ENCODE measurements around the gene USP36. TPM values are rescaled to one million over a fixed set of nuclear protein-coding genes. Genes with fewer than 3 reads are reported as not detected.

USP36 gene
- total RNA-seq, 6 experiments from 2014 or later, result 12.7 to 27.8 (median 18.7) TPM

DNA sequence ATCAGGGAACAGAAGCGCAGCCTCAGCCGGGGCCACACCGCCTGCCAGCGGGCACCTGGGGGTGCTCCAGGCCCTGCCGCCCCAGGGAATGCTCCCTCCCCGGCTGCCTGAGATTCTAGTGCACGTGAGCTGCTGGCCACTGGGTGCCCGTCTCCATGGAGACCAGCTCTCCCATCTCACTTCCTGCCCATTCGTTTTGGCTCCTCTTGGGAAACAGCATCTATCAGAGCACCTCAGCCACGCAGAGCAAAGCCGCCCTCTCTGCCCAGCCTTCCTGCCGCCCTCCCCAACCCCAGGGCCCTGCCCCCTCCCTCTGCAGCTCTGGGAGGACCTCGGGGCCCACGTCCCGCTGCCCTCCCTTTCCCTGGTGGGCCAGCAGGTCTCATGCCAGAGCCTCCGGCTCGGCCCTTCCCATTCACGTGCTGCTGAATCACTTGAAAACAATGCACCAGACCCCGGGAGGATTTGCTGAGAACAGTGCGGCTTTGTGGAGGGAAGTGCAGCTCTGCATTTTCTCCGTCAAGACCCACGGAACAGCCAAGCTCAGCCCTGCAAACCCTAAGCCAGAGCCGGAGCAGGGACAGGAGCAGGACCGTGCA lies 43.0 kb upstream of the USP36 start:
- TF ChIP-seq POLR2A (IDR thresholded peaks at IDR 0.05), result peak; percentile 38
- TF ChIP-seq, protein P1, sequence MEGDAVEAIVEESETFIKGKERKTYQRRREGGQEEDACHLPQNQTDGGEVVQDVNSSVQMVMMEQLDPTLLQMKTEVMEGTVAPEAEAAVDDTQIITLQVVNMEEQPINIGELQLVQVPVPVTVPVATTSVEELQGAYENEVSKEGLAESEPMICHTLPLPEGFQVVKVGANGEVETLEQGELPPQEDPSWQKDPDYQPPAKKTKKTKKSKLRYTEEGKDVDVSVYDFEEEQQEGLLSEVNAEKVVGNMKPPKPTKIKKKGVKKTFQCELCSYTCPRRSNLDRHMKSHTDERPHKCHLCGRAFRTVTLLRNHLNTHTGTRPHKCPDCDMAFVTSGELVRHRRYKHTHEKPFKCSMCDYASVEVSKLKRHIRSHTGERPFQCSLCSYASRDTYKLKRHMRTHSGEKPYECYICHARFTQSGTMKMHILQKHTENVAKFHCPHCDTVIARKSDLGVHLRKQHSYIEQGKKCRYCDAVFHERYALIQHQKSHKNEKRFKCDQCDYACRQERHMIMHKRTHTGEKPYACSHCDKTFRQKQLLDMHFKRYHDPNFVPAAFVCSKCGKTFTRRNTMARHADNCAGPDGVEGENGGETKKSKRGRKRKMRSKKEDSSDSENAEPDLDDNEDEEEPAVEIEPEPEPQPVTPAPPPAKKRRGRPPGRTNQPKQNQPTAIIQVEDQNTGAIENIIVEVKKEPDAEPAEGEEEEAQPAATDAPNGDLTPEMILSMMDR (IDR thresholded peaks at IDR 0.05), result no peak
- Histone ChIP-seq H3K4me1 (peaks cover 0 to 8% (median under 1%) of the 10 kb centered on the region in 4 donors), H3K27me3 (no peaks in the 10 kb centered on the region), H3K27ac (peak overlapping the region; percentile 64 to 76 (median 72)), H3K36me3 (no peaks in the 10 kb centered on the region), H3K9me3 (no peaks in the 10 kb centered on the region), H3K4me3 (no peak overlapping the region)
- intact Hi-C loops (cut with DNase I), result no loop called here
- ATAC-seq (peak; percentile 52 to 67 (median 60)), DNase-seq (peak; percentile 59 to 72 (median 61))
- WGBS (ENCODE audit: insufficient coverage, low coverage, low lambda C conversion rate, missing lambda C conversion rate), result 0% methylated on average over 2 of the region's 24 CpGs

DNA sequence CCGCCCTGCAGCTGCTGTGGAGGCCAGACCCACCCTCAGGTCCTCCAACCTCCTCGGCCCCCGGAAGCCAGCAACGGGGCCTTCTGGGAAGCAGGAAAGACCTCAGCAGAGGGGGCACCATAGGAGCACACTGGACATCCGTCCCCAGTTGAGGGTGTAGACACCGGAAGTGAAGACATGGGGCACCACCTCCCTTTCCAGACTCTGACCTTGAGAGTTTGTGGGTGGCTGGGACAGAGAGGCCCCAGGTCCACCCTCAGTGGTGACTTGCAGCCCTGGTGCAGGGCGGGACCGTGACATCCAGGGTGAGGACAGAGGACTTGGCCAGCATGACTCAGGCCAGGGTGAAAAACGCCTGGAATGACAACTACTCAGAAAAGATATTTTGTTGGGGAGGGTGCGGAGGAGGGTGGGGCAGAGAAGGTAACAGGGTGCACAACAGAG lies 42.5 kb upstream of the USP36 start:
- no peak overlapping the region for H3K4me3 ChIP-seq
- no peaks in the 10 kb centered on the region for H3K9me3 ChIP-seq
- 20% methylated on average over 1 of the region's 10 CpGs for WGBS (ENCODE audit: insufficient coverage, low coverage, low lambda C conversion rate, missing lambda C conversion rate)
- TF ChIP-seq POLR2A (IDR thresholded peaks at IDR 0.05), result no peak
- TF ChIP-seq, protein P1 (IDR thresholded peaks at IDR 0.05), result no peak
- intact Hi-C loops (cut with DNase I), result no loop called here
- peak overlapping the region; percentile 64 to 76 (median 72) for H3K27ac ChIP-seq
- H3K36me3 ChIP-seq, result no peaks in the 10 kb centered on the region
- H3K4me1 ChIP-seq, result peaks cover 0 to 8% (median under 1%) of the 10 kb centered on the region in 4 donors
- peak in 2 of 3 donors; percentile 54 to 58 for DNase-seq
- ATAC-seq, result peak; percentile 54 to 63 (median 57)
- no peaks in the 10 kb centered on the region for H3K27me3 ChIP-seq

DNA sequence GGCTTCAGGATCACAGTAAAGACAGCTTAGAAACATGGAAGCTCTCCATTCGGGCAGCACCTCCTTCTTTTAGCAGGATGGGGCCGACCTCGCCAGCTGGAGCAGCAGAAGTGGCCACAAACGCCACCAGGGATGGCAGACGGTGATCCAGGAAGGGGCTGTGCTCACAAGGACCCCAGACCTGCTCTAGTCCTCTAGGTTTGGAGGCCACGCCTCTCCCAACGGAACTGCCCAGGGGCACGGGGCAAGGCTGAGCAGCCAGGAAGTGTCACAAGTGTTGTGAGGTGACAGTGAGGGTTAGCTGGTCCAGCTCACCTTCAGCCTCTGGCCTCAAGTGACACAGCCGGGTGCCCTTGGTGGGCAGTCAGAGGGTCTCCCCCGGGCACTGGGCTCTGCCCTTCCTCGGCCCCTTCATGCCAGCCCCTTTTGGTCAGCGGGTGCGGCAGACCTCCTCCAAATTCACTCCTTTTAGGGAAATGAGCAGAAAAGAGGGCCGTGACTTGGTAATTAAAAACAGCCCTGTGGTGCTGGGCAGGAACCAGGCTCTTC lies 42.0 kb upstream of the USP36 start:
- Histone ChIP-seq H3K4me1 (peaks cover 0 to 8% (median under 1%) of the 10 kb centered on the region in 4 donors), H3K4me3 (no peak overlapping the region), H3K36me3 (no peaks in the 10 kb centered on the region), H3K27ac (peak overlapping the region; percentile 64 to 76 (median 72)), H3K27me3 (no peaks in the 10 kb centered on the region), H3K9me3 (no peaks in the 10 kb centered on the region)
- 54% methylated on average over 5 of the region's 14 CpGs for WGBS (ENCODE audit: insufficient coverage, low coverage, low lambda C conversion rate, missing lambda C conversion rate)
- TF ChIP-seq, protein P1 (IDR thresholded peaks at IDR 0.05), result no peak
- no peak for TF ChIP-seq POLR2A (IDR thresholded peaks at IDR 0.05)
- intact Hi-C loops (cut with DNase I), result no loop called here
- ATAC-seq (peak; percentile 5 to 22 (median 10)), DNase-seq (peak; percentile 49 to 65 (median 63))

DNA sequence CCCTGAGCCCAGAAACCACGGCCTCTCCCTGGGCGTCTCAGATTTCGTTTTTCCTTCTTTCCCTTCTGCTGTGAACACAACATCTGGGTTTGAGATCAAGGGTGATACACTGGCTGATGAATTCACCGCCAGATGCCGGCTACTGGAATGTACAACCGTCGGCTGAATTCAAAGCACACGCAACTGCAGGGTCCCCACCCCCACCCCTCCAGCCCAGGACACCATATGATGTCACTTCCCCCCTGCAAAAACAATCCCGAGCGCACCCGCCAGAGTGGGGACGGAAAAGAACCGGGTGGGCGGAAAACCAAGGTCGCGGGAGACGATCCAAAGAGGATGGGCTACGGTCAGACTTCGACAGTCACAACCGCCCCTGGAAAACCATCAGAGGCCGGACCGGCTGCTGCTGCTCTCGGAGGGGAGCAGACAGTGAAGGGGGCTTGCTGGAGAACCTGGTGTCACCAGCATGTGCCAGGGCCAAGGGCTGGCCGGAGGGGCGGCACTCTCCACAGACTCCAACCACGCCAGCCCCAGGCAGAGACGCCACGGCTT lies 39.1 kb upstream of the USP36 start:
- Histone ChIP-seq H3K27me3 (no peaks in the 10 kb centered on the region), H3K4me3 (no peak overlapping the region), H3K27ac (peak overlapping the region; percentile 63 to 81 (median 64)), H3K4me1 (peaks cover 0 to 8% (median under 1%) of the 10 kb centered on the region in 4 donors), H3K36me3 (no peaks in the 10 kb centered on the region), H3K9me3 (no peaks in the 10 kb centered on the region)
- no peak for TF ChIP-seq POLR2A (IDR thresholded peaks at IDR 0.05)
- TF ChIP-seq, protein P1 (IDR thresholded peaks at IDR 0.05), result no peak
- intact Hi-C loops (cut with DNase I), result no loop called here
- ATAC-seq, result peak; percentile 35 to 52 (median 38)
- WGBS (ENCODE audit: insufficient coverage, low coverage, low lambda C conversion rate, missing lambda C conversion rate), result 49% methylated on average over 9 of the region's 28 CpGs
- DNase-seq, result peak in 2 of 3 donors; percentile 62 to 68

All from right lobe of liver (tissue), 6 donors.